Stomach (tissue), 9 donors: ENCODE measurements around the gene SPATA33. TPM values are rescaled to one million over a fixed set of nuclear protein-coding genes. Genes with fewer than 3 reads are reported as not detected.

Experiments
- DNase-seq, 2 donors: peaks; one replicate each; pipeline versions ENCODE4 v3.0.0 to v3.0.0-alpha.2; 2013 to 2019
- H3K27ac ChIP-seq, 5 donors: fragments of 200-600 bp in 4 of 5; sonication (generic) in 4 of 5; one replicate each; pipeline ENCODE4 v1.5.1; 2013 to 2019; ENCODE audit warnings: mild to moderate bottlenecking in 1 of 5, moderate library complexity in 1 of 5
- H3K27me3 ChIP-seq, 3 donors: fragments of 200-600 bp; sonication (generic); one replicate each; pipeline ENCODE4 v1.5.1; 2017 to 2019; ENCODE audit warnings: mixed run types in 1 of 3
- H3K36me3 ChIP-seq, 4 donors: fragments of 200-600 bp; sonication (generic); 1 replicate in 3 of 4; 2 replicates in 1 of 4; pipeline ENCODE4 v1.5.1; 2016 to 2019
- H3K4me1 ChIP-seq, 4 donors: fragments of 200-600 bp; sonication (generic); one replicate each; pipeline ENCODE4 v1.5.1; 2016 to 2019
- H3K4me3 ChIP-seq, 4 donors: fragments of 200-600 bp; sonication (generic) in 3 of 4; one replicate each; pipeline ENCODE4 v1.5.1; 2016 to 2019; ENCODE audit warnings: mild to moderate bottlenecking in 1 of 4
- H3K9me3 ChIP-seq, 4 donors: fragments of 200-600 bp; sonication (generic); one replicate each; pipeline ENCODE4 v1.5.1; 2016 to 2019
- EP300 ChIP-seq: sonication (generic); formaldehyde crosslinking; IDR thresholded peaks from one replicate; pipeline ENCODE4 v1.6.1; 2017; ENCODE audit warnings: antibody characterized with exemption
- POLR2A ChIP-seq, 4 donors: fragments of 450-650 bp; IDR thresholded peaks; one replicate each; pipeline ENCODE4 v1.6.1; 2016; ENCODE audit warnings: antibody characterized with exemption in 4 of 4, control low read depth in 2 of 4, mild to moderate bottlenecking in 1 of 4, moderate library complexity in 1 of 4
- POLR2AphosphoS5 ChIP-seq, 3 donors: sonication (generic); formaldehyde crosslinking; IDR thresholded peaks; one replicate each; pipeline ENCODE4 v1.6.1; 2016; ENCODE audit warnings: antibody characterized with exemption in 3 of 3
- WGBS, 5 donors: extraction: QIAGEN DNeasy Blood & Tissue Kit in 3 of 5; methylation state at CpG; one replicate each; pipeline versions ENCODE4 v1.1.5 to v1.1.7; 2013 to 2018; 5-methylcytosine and 5-hydroxymethylcytosine counted together
- intact Hi-C: fragments of 100-400 bp; cut with DNase I; formaldehyde crosslinking; loops from one replicate; pipeline ENCODE4 v1.15.1; 2023; ENCODE audit warnings: low total_unique reads
- polyA plus RNA-seq, 3 donors: library from polyadenylated mRNA; stranded (reverse); fragments of 200-250 nt; gene quantifications; one replicate each; pipeline ENCODE4 v1.2.3, GENCODE V29; 2013
- total RNA-seq, 5 donors: library from RNA; depleted of rRNA; stranded (reverse); fragments of >200 nt; gene quantifications; one replicate each; pipeline versions ENCODE4 v1.1.0 to v1.2.3, GENCODE V29; 2014 to 2016
- TF ChIP-seq, protein P1 (sequence below), 7 experiments: fragments of 450-650 bp in 4 of 7; fragments of 200-600 bp in 3 of 7; sonication (generic) in 3 of 7; IDR thresholded peaks; one replicate each; pipeline ENCODE4 v1.5.1; 2016 to 2019; ENCODE audit warnings: antibody characterized with exemption in 7 of 7, control low read depth in 2 of 7, mild to moderate bottlenecking in 1 of 7
- donor health status: healthy with polysubstance abuse.
- donor health status: Bipolar disorder and iron deficiency.
- donor health status: healthy.

SPATA33 gene
- total and polyA plus RNA-seq, 8 donors, result 3.2 to 181 (median 11.1) TPM

- H3K9me3 ChIP-seq, result no peaks in the 10 kb centered on the region
- peaks cover 28 to 41% (median 37%) of the 10 kb centered on the region in 4 donors for H3K4me1 ChIP-seq
- DNase-seq, result no peak
- no peak overlapping the region for H3K4me3 ChIP-seq
- peaks cover 0 to 29% (median 0%) of the 10 kb centered on the region in 3 donors for H3K27me3 ChIP-seq
- intact Hi-C loops, result loop anchor here (10.0 kb wide), 1 partner anchor 161 kb away; no protein-coding TSS in a partner anchor
- H3K36me3 ChIP-seq, result peaks cover 0 to 15% (median 5%) of the 10 kb centered on the region in 4 donors
- H3K27ac ChIP-seq, result no peak overlapping the region
- TF ChIP-seq POLR2A (IDR thresholded peaks at IDR 0.05) (no peak), EP300 (no peak), POLR2AphosphoS5 (IDR thresholded peaks at IDR 0.05) (no peak)
- TF ChIP-seq, protein P1, sequence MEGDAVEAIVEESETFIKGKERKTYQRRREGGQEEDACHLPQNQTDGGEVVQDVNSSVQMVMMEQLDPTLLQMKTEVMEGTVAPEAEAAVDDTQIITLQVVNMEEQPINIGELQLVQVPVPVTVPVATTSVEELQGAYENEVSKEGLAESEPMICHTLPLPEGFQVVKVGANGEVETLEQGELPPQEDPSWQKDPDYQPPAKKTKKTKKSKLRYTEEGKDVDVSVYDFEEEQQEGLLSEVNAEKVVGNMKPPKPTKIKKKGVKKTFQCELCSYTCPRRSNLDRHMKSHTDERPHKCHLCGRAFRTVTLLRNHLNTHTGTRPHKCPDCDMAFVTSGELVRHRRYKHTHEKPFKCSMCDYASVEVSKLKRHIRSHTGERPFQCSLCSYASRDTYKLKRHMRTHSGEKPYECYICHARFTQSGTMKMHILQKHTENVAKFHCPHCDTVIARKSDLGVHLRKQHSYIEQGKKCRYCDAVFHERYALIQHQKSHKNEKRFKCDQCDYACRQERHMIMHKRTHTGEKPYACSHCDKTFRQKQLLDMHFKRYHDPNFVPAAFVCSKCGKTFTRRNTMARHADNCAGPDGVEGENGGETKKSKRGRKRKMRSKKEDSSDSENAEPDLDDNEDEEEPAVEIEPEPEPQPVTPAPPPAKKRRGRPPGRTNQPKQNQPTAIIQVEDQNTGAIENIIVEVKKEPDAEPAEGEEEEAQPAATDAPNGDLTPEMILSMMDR (IDR thresholded peaks at IDR 0.05), result no peak
- WGBS, 5 donors, result 76 to 86% (median 84%) methylated on average over 13 of the region's 13 CpGs
Measured at GRCh38 chr16:89704281-89704680, 46.6 kb downstream of the SPATA33 start.

- peaks cover 21 to 34% (median 30%) of the 10 kb centered on the region in 4 donors for H3K4me1 ChIP-seq
- no peak overlapping the region for H3K27ac ChIP-seq
- DNase-seq, result peak in 1 of 2 donors; percentile 7
- intact Hi-C loops, result loop anchor here (5.0 to 10.0 kb wide), 2 partner anchors 87 to 160 kb away; no protein-coding TSS in a partner anchor
- TF ChIP-seq, protein P1 (IDR thresholded peaks at IDR 0.05), result no peak
- no peak for TF ChIP-seq POLR2AphosphoS5 (IDR thresholded peaks at IDR 0.05)
- TF ChIP-seq POLR2A (IDR thresholded peaks at IDR 0.05), result no peak
- no peak for TF ChIP-seq EP300
- no peaks in the 10 kb centered on the region for H3K9me3 ChIP-seq
- H3K27me3 ChIP-seq, result peaks cover 0 to 29% (median 0%) of the 10 kb centered on the region in 3 donors
- 65 to 75% (median 68%) methylated on average over 15 of the region's 15 CpGs for WGBS, 5 donors
- no peak overlapping the region for H3K4me3 ChIP-seq
- peaks cover 0 to 21% (median 5%) of the 10 kb centered on the region in 4 donors for H3K36me3 ChIP-seq
Measured at GRCh38 chr16:89705006-89705405, 47.4 kb downstream of the SPATA33 start.

DNA sequence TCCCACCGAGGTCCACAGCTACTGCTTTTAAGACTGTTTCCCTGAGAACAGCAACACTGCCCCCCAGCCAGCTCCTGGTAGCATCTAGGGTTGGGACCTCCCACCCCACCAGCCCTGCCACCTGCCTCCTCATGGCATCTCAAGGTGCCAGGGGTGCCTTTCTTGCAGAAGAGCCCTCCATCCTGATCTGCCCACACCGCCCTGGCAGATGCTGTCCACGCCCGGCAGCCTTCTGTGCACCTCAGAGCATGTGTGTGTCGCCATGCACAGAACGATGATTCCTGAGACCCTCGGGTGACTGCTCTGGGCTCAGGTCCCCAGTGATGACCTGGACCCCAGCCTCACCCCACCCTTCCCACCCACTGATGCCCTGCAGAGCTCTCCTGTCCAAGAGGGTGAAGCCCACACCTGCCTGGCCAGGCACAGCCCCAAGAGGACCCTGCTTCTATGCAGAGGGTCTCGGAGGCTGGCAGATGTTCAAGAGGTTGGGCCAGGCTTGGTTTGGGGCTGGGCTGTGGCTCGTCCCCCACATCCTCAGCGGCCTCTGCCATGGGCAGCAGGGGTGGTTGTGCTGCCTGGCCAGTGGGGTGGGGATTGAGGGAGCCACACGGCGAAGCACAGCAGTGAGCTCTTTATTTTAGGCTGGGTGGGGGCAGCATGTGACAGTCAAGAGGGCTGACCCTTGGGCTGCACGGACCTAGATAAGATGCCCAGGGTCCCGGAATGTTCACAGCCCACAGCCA is 49.1 kb downstream of the SPATA33 start:
- no peak overlapping the region for H3K27ac ChIP-seq
- intact Hi-C loops, result loop anchor here (5.0 to 10.0 kb wide), 2 partner anchors 86 to 158 kb away; no protein-coding TSS in a partner anchor
- peak overlapping the region in 1 of 4 donors; percentile 3 for H3K4me3 ChIP-seq
- peaks cover 13 to 26% (median 20%) of the 10 kb centered on the region in 4 donors for H3K4me1 ChIP-seq
- WGBS, 5 donors, result 78 to 84% (median 83%) methylated on average over 12 to 14 of the region's 14 CpGs
- TF ChIP-seq POLR2AphosphoS5 (IDR thresholded peaks at IDR 0.05) (no peak), EP300 (no peak), POLR2A (IDR thresholded peaks at IDR 0.05) (no peak)
- TF ChIP-seq, protein P1 (IDR thresholded peaks at IDR 0.05), result no peak
- H3K36me3 ChIP-seq, result peaks cover 0 to 32% (median 5%) of the 10 kb centered on the region in 4 donors
- peak in 1 of 2 donors; percentile 10 for DNase-seq
- peaks cover 0 to 21% (median 0%) of the 10 kb centered on the region in 3 donors for H3K27me3 ChIP-seq
- no peaks in the 10 kb centered on the region for H3K9me3 ChIP-seq

- 87 to 94% (median 91%) methylated on average over 8 to 9 of the region's 9 CpGs for WGBS, 5 donors
- no peak for TF ChIP-seq POLR2A (IDR thresholded peaks at IDR 0.05)
- TF ChIP-seq EP300, result no peak
- no peak for TF ChIP-seq POLR2AphosphoS5 (IDR thresholded peaks at IDR 0.05)
- TF ChIP-seq, protein P1 (IDR thresholded peaks at IDR 0.05), result no peak
- Histone ChIP-seq H3K27ac (no peak overlapping the region), H3K36me3 (peaks cover 0 to 32% (median 5%) of the 10 kb centered on the region in 4 donors), H3K27me3 (peaks cover 0 to 22% (median 7%) of the 10 kb centered on the region in 3 donors), H3K4me3 (no peak overlapping the region), H3K4me1 (peaks cover 13 to 27% (median 20%) of the 10 kb centered on the region in 4 donors), H3K9me3 (no peaks in the 10 kb centered on the region)
- intact Hi-C loops, result loop anchor here (5.0 to 10.0 kb wide), 2 partner anchors 85 to 157 kb away; no protein-coding TSS in a partner anchor
- no peak for DNase-seq
Measured at GRCh38 chr16:89707695-89708094, 50.1 kb downstream of the SPATA33 start.
